DOHH2 (cell line): ENCODE measurements around the gene TRAF4.

Experiments used
- EZH2phosphoT487 ChIP-seq: fragments of 200-600 bp; sonication (generic); IDR thresholded peaks from 2 replicates; pipeline ENCODE4 v1.6.1; 2017; ENCODE audit warnings: borderline replicate concordance, mild to moderate bottlenecking, antibody characterized with exemption, low read length, moderate library complexity, mixed read lengths
- TF ChIP-seq, protein P1 (sequence below): fragments of 200-600 bp; sonication (generic); IDR thresholded peaks from one replicate; pipeline ENCODE4 v1.5.1; 2014; ENCODE audit warnings: antibody characterized with exemption, mild to moderate bottlenecking, low read depth, low read length; ENCODE audit not compliant: poor library complexity, severe bottlenecking

GRCh38 chr17:28703552-28704218, 40.1 kb upstream of the TRAF4 start:
- TF ChIP-seq, protein P1, sequence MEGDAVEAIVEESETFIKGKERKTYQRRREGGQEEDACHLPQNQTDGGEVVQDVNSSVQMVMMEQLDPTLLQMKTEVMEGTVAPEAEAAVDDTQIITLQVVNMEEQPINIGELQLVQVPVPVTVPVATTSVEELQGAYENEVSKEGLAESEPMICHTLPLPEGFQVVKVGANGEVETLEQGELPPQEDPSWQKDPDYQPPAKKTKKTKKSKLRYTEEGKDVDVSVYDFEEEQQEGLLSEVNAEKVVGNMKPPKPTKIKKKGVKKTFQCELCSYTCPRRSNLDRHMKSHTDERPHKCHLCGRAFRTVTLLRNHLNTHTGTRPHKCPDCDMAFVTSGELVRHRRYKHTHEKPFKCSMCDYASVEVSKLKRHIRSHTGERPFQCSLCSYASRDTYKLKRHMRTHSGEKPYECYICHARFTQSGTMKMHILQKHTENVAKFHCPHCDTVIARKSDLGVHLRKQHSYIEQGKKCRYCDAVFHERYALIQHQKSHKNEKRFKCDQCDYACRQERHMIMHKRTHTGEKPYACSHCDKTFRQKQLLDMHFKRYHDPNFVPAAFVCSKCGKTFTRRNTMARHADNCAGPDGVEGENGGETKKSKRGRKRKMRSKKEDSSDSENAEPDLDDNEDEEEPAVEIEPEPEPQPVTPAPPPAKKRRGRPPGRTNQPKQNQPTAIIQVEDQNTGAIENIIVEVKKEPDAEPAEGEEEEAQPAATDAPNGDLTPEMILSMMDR, result no peak
- TF ChIP-seq EZH2phosphoT487, result no peak
